ENCODE data around the gene NRG4.
"Not testable (repeated sequence)": the region's sequence is repeated elsewhere in the genome, so short reads cannot be mapped to it uniquely, and the experiment has no call there.

The NRG4 gene

DNA sequence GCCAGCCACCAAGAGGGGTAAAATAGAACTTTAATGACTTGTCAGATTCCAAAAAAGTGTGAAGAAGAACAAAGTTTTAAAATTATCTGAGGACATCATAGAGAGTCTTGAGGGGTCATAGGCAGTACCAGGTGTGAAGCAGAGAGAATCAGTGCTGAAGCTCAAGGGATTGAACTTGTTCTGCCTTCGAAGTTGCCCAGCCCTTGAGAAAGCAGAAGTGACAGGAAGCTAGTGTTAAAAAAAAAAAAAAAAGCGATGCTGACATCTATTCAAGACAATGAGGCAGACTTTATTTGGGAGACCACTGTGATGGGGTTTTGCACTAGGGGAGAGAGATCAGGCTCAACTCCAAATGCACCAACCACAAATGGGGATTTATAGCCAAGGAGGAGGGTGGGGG lies 86.8 kb downstream of the NRG4 start:
- no peak for DNase-seq

DNA sequence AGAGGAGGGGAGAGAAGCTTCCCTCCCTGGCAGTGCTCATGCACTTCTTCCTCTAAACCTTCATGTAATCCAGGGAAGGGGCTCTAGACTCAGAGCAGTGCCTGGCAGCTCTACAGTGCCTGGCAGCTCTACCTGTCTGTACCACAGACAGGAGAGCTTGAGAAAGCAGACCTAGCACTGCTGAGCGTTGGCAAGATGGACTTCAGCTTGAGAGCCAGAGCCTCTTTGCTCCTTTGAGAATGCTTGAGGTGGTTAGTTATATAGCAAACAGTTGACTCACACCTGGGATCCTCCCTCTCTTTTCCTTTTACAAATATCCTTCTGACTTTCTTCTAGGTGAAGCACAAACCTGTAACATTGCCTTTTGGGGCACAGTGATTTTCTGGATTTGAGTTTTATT lies 87.6 kb downstream of the NRG4 start:
- no peak for DNase-seq

DNA sequence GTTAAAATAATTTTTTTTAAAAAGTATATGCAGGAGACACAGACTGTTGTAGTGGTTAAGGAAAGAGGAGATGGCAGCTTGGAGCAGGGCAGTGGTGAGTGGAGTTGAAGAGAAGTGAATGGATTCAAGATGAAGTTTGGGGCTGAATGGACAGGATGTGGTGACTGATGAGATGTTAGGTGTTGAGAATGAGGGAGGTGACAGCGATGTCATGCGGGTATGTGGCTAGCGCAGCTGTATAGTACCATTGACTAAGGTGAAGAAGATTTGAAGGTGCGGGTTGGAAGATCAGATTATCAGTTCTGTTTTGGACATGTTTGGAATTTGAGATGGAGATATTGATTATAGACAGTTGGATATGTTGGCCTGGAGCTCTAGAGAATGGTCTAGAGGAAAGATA lies 88.5 kb downstream of the NRG4 start:
- no peak for DNase-seq

DNA sequence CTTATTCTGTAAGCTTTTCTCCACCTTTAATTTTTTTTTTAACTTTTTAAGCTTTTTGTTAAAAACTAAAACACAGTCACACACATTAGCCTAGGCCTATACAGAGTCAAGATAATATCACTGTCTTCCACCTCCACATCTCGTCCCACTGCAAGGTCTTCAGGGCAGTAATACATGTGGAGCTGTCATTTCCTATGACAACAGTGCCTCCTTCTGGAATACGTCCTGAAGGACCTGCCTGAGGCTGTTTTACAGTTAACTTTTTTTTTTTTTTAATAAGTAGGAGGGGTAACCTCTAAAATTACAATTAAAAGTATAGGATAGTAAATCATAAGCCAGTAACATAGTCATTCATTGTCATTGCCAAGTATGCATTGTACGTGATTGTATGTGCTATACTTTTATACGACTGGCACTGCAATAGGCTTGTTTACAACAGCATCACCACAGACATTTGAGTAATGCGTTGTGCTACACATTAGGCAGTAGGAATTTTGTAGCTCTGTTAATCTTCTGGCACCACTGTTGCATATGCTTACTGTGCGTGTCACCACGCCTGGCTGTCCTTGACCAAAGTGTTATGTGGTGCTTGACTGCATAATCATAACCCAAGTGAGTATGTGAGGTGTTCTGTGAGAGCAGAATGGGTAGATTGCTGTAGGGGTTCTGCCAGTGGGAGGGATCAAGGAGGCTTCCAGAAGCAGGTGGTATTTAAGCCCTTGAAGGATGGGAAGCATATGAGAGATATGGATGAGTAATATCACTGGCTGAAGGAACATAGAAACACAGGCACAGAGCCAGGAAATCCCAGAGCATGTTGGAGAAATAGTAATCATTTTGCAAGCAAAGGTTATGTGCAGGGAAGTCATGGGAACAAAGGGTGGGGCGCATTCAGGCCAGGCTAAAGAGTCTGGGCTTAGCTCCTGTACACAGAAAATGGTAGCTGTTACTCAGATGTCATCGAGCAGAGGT lies 90.2 kb downstream of the NRG4 start:
- no peak for DNase-seq

DNA sequence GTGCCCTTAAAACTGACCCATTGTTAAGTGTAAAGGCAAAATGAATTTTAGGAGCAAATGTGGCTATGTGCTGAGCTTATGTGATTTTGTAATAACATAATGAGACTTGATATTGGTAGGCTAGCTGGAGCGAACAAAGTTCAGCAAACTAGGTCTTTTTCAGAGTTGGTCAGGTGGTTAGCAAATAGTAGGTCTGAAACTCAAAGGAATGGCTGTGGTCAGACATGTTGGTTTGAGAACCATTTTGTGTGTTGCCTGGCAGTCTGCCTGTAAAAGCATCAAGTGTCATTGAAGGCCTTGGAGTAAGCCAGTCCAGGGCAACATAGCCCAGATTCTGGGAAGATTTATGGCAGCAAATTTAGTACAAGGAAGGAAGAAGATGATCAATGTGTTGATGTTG lies 92.1 kb downstream of the NRG4 start:
- no peak for DNase-seq

DNA sequence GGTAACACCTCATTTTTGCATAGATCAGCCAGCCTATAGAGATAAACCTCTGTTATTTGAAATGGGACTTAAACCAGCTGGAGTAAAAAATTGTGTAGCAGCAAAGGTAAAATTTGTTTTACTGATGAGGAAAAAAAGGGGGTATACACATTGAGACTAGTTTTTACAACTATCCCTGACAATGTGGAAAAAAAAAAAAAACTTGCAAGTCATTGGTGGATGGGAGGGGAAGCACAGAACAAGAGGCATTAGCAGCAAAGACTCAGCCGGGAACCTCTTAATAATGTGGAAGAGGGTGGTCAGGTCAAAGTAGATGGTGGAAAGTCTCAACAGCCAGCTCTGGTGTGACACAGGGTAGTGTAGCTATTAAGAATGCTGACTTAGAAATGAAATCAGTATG lies 94.1 kb downstream of the NRG4 start:
- no peak for DNase-seq

DNA sequence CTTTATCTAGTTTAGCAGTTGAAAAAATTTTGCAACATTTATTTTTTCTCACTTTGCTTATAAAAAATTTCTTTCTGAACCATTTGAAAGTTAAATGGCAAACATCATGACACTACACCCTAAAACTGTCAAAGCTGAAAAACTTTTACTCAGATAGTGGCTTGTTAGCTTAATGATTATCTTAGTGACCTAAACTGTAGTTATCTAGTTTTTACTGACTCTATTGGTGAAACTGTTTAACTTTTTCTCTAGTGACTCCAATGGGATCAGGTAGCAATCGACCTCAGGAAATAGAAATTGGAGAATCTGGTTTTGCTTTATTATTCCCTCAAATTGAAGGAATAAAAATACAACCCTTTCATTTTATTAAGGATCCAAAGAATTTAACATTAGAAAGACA lies 95.2 kb downstream of the NRG4 start:
- DNase-seq = no peak

DNA sequence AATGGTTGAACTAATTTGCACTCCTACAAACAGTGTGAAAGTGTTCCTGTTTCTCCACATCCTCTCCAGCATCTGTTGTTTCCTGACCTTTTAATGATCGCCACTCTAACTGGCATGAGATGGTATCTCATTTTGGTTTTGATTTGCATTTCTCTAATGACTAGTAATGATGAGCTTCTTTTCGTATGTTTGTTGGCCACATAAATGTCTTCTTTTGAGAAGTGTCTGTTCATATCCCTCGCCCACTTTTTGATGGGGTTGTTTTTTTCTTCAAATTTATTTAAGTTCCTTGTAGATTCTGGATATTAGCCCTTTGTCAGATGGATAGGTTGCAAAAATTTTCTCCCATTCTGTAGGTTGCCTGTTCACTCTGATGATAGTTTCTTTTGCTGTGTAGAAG lies 101.9 kb downstream of the NRG4 start:
- not testable (repeated sequence) for DNase-seq

DNA sequence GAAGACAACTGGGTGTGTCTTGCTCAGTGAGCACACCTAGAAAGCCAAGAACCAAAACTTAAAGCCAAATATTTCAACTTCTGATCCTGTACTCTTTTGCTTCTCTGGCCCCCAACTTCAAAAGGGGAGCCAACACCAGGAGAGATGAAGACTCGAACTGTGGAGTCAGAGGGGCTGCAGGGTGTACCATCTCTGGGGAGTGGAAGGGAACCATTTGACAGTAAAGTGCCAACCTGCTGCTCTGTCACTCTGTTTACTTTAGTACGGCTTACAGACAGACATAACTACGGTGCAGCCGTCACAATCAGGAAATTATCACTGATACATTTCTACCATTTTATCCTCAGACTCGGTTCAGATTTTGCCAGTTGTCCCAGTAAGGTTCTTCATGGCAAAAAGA lies 107.0 kb downstream of the NRG4 start:
- DNase-seq = no peak

DNA sequence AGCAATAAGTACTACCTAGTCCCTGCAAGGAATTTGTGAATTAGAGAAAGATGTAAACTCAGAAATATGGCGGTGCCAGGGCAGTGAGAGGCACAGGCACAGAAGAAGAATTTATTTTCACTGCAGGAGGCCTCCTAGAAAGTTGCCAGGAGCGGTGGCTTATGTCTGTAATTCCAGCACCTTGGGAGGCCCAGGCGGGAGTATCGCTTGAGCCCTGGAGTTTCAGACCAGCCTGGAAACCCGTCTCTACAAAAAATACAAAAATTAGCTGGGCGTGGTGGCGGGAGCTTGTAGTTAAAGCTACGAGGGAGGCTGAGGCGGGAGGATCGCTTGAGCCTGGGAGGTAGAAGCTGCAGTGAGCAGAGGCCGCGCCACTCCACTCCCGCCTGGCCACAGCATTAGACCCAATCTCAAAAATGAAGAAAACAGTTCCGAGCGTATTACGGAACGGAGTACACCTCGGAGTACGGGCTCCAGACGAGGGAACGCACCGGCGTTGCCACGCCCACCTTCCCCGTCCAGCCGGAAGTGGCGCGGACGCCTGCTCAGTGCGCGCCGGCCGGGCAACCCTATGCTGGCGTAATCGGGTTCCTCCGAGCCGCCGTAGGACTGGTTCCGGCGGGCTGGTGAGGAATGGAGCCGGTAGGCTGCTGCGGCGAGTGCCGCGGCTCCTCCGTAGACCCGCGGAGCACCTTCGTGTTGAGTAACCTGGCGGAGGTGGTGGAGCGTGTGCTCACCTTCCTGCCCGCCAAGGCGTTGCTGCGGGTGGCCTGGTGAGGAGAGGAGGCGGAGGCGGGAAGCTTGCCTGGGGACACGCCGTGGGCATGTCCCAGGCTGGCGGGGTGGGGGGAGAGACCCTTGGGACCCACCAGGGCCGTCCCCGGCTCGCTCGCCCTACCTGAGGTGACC lies 108.6 kb downstream of the NRG4 start, which contains the start of gene FBXO22:
FBXO22 (plus strand) TSS at position 548 of the 909 bp plus-strand sequence; CDS start at position 634, 86 bp downstream.
- peak; percentile 47 for DNase-seq

DNA sequence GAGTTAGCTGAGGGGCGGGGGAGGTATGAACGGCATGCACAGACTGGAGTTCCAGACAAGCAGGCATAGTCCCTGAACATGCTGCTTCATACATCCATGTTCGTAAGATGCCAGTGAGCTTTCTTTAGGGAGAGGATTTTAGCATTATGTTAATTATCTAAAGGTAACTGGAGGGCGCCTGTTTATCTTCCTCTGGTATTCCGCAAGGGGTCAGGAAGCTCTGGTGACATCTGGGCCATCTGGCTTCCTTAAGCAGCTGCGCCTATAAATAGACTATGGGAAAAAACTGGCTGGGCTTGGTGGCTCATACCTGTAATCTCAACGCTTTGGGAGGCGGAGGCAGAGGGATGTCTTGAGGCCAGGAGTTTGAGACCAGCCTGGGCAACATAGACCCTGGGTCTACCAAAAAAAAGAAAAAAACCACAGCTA lies 110.1 kb downstream of the NRG4 start:
- no peak for DNase-seq

DNA sequence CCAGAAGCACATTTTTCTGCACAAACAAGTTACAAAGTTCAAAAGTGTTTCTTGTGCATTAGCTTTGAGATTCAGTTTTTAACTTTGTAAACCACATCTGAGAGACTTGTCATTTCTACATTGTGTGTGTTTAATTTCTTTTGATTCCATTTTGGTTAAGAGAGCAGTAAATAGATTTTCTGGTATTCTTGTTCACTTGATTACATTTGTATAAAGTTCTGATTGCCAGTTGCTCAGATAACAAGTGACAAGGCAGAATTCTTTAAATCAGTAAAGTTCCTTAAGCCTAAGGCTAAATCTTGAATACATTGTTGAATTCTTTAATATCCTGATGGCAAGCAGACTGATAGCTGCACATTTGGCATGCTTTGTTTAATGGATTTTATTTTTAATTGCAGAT lies 111.6 kb downstream of the NRG4 start:
- DNase-seq = no peak

DNA sequence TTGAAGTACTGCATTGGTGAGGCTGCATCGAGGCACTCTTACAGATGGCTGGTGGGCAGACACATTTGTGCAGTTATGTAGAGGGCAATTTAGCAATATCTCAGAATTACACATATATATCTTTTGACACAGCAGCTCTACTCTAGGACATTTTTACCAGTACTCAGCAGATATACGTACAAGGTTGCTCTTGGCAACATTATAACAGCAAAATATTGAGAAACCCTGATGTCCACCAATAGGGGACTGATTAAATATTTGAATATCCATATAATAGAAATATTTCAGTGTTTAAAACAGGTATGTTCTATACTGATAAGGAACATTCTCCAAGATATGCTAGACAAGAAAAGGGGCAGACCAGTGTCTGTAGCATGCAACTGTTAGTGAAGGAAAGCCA lies 116.5 kb downstream of the NRG4 start:
- DNase-seq = no peak

DNA sequence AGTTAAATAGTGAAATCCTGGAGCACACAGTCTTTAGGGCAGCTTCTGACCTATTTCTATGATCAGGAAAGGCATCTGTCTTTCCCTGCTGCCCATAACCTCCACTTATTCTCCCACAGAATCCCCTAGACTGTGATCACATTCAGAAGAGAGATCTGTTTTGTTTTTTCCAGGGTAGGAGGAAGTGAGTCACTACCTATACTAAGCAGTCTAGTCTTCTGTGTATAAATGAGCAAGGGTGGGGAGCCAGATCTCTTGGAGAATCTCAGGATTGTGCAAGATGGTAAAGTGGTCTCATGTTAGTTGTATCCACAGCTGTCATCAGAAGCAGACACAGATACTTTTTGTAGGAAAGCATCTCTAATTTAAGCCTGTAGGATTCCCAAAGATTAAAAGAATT lies 120.3 kb downstream of the NRG4 start:
- no peak for DNase-seq

Data from NCI-H2107 (cell line).